ENCODE measurements around the gene ATG4B.
"Not testable (repeated sequence)": the region's sequence is repeated elsewhere in the genome, so short reads cannot be mapped to it uniquely, and the experiment has no call there.

ATG4B gene

GRCh38 chr2:241659150-241659739 lies 21.8 kb downstream of the ATG4B start:
- H3K9ac ChIP-seq (ENCODE audit: low read length) = no peak overlapping the region
- H3K27me3 ChIP-seq (ENCODE audit: low read length) = no peaks in the 10 kb centered on the region
- no peak overlapping the region for H3K27ac ChIP-seq (ENCODE audit: low read depth, low read length)
- H3K9me3 ChIP-seq (ENCODE audit: insufficient read depth, low read length) = no peaks in the 10 kb centered on the region
- no peak overlapping the region for H2AFZ ChIP-seq (ENCODE audit: low read depth, low read length, severe bottlenecking)
- H3K36me3 ChIP-seq (ENCODE audit: low read length) = no peaks in the 10 kb centered on the region
- no peaks in the 10 kb centered on the region for H3K9me2 ChIP-seq (replicated peaks; ENCODE audit: insufficient read depth, low read length)
- H3K4me2 ChIP-seq (ENCODE audit: low read depth, low read length, poor library complexity, severe bottlenecking) = no peak overlapping the region
- TF ChIP-seq EZH2phosphoT487 (conservative IDR thresholded peaks at IDR 0.05; ENCODE audit: low read length) (no peak), CTCF (IDR thresholded peaks at IDR 0.05; ENCODE audit: insufficient read depth, low read length, poor library complexity, severe bottlenecking) (peak; percentile 35)
- H3K79me2 ChIP-seq (ENCODE audit: insufficient read depth, low read length) = no peaks in the 10 kb centered on the region
- no peak overlapping the region for H3K4me3 ChIP-seq (ENCODE audit: insufficient read depth, low read length, poor library complexity, severe bottlenecking)
- H3F3A ChIP-seq (ENCODE audit: insufficient read depth) = no peaks in the 10 kb centered on the region; the same call in 1 of the 2 replicates
- no peaks in the 10 kb centered on the region for H4K20me1 ChIP-seq (ENCODE audit: low read depth, low read length)

- no peaks in the 10 kb centered on the region for H3K27me3 ChIP-seq (ENCODE audit: low read length)
- no peaks in the 10 kb centered on the region for H3K79me2 ChIP-seq (ENCODE audit: insufficient read depth, low read length)
- H2AFZ ChIP-seq (ENCODE audit: low read depth, low read length, severe bottlenecking) = no peak overlapping the region
- no peaks in the 10 kb centered on the region for H3K9me2 ChIP-seq (replicated peaks; ENCODE audit: insufficient read depth, low read length)
- no peaks in the 10 kb centered on the region; the same call in 1 of the 2 replicates for H3F3A ChIP-seq (ENCODE audit: insufficient read depth)
- H3K9me3 ChIP-seq (ENCODE audit: insufficient read depth, low read length) = no peaks in the 10 kb centered on the region
- H3K27ac ChIP-seq (ENCODE audit: low read depth, low read length) = no peak overlapping the region
- no peaks in the 10 kb centered on the region for H3K36me3 ChIP-seq (ENCODE audit: low read length)
- no peak overlapping the region for H3K4me3 ChIP-seq (ENCODE audit: insufficient read depth, low read length, poor library complexity, severe bottlenecking)
- H3K9ac ChIP-seq (ENCODE audit: low read length) = no peak overlapping the region
- TF ChIP-seq CTCF (IDR thresholded peaks at IDR 0.05; ENCODE audit: insufficient read depth, low read length, poor library complexity, severe bottlenecking) (no peak), EZH2phosphoT487 (conservative IDR thresholded peaks at IDR 0.05; ENCODE audit: low read length) (no peak)
- H3K4me2 ChIP-seq (ENCODE audit: low read depth, low read length, poor library complexity, severe bottlenecking) = no peak overlapping the region
- no peaks in the 10 kb centered on the region for H4K20me1 ChIP-seq (ENCODE audit: low read depth, low read length)
Measured at GRCh38 chr2:241660593-241661213, 23.2 kb downstream of the ATG4B start.

- H3K79me2 ChIP-seq (ENCODE audit: insufficient read depth, low read length); H3K27ac ChIP-seq (ENCODE audit: low read depth, low read length); H3K4me3 ChIP-seq (ENCODE audit: insufficient read depth, low read length, poor library complexity, severe bottlenecking); H3K36me3 ChIP-seq (ENCODE audit: low read length); H3F3A ChIP-seq (ENCODE audit: insufficient read depth); H3K9ac ChIP-seq (ENCODE audit: low read length); H3K27me3 ChIP-seq (ENCODE audit: low read length); H2AFZ ChIP-seq (ENCODE audit: low read depth, low read length, severe bottlenecking); H4K20me1 ChIP-seq (ENCODE audit: low read depth, low read length); H3K9me2 ChIP-seq (replicated peaks; ENCODE audit: insufficient read depth, low read length); H3K9me3 ChIP-seq (ENCODE audit: insufficient read depth, low read length); H3K4me2 ChIP-seq (ENCODE audit: low read depth, low read length, poor library complexity, severe bottlenecking): not testable (repeated sequence)
Measured at GRCh38 chr2:241662731-241663130, 25.2 kb downstream of the ATG4B start.

- no peaks in the 10 kb centered on the region for H3K9me2 ChIP-seq (replicated peaks; ENCODE audit: insufficient read depth, low read length)
- no peaks in the 10 kb centered on the region; the same call in 1 of the 2 replicates for H3F3A ChIP-seq (ENCODE audit: insufficient read depth)
- no peaks in the 10 kb centered on the region for H4K20me1 ChIP-seq (ENCODE audit: low read depth, low read length)
- H3K27ac ChIP-seq (ENCODE audit: low read depth, low read length) = no peak overlapping the region
- H3K79me2 ChIP-seq (ENCODE audit: insufficient read depth, low read length) = no peaks in the 10 kb centered on the region
- no peak overlapping the region for H3K4me3 ChIP-seq (ENCODE audit: insufficient read depth, low read length, poor library complexity, severe bottlenecking)
- H3K9me3 ChIP-seq (ENCODE audit: insufficient read depth, low read length) = no peaks in the 10 kb centered on the region
- no peak for TF ChIP-seq CTCF (IDR thresholded peaks at IDR 0.05; ENCODE audit: insufficient read depth, low read length, poor library complexity, severe bottlenecking)
- no peak for TF ChIP-seq EZH2phosphoT487 (conservative IDR thresholded peaks at IDR 0.05; ENCODE audit: low read length)
- H2AFZ ChIP-seq (ENCODE audit: low read depth, low read length, severe bottlenecking) = no peak overlapping the region
- no peak overlapping the region for H3K4me2 ChIP-seq (ENCODE audit: low read depth, low read length, poor library complexity, severe bottlenecking)
- no peaks in the 10 kb centered on the region for H3K27me3 ChIP-seq (ENCODE audit: low read length)
- no peaks in the 10 kb centered on the region for H3K36me3 ChIP-seq (ENCODE audit: low read length)
- H3K9ac ChIP-seq (ENCODE audit: low read length) = no peak overlapping the region
Measured at GRCh38 chr2:241665731-241666440, 28.4 kb downstream of the ATG4B start.
